Endothelial cell of umbilical vein (primary cell): ENCODE results near the gene PEX10. TPM values are rescaled to one million over a fixed set of nuclear protein-coding genes. Genes with fewer than 3 reads are reported as not detected.

Source experiments
- BruUV-seq: library from RNA; stranded (reverse); fragments of 400-500 nt; replicated peaks from 2 replicates; lab custom pipeline; 2021; lab: Mats Ljungman, UMichigan
- CTCF ChIA-PET: fragments of 300-600, 350-600 bp; sonication (Branson Sonifier 250); formaldehyde crosslinking; loops from one replicate; lab custom pipeline; 2021; ENCODE audit warnings: antibody characterized with exemption, inconsistent platforms; lab: Charles Lee
- POLR2A ChIA-PET: fragments of 300-600, 350-600 bp; sonication (Branson Sonifier 250); formaldehyde crosslinking; loops from one replicate; lab custom pipeline; 2021; ENCODE audit warnings: antibody characterized with exemption, inconsistent platforms; lab: Charles Lee
- DNase-seq: peaks from one replicate; pipeline ENCODE4 v3.0.0-alpha.2; 2011; ENCODE audit warnings: low read depth, low spot score
- FAIRE-seq: peaks from 2 replicates; lab custom pipeline; 2011; peaks lifted over from hg19 to GRCh38; lab: Jason Lieb, UNC
- H2AFZ ChIP-seq: 2 replicates; pipeline ENCODE4 v1.6.0; 2012; ENCODE audit warnings: low read depth, low read length, control low read depth, inconsistent platforms
- H3K27ac ChIP-seq: 2 replicates; pipeline ENCODE4 v1.5.1; 2011; ENCODE audit warnings: low read depth, mild to moderate bottlenecking, control low read depth, low read length, moderate library complexity; ENCODE audit not compliant: insufficient read depth
- H3K27me3 ChIP-seq, 2 experiments: 2 replicates each; pipeline versions ENCODE4 v1.6.0 to v1.6.1; 2011; ENCODE audit warnings: low read length in 2 of 2, mixed read lengths in 1 of 2; ENCODE audit not compliant: control insufficient read depth in 2 of 2, insufficient read depth in 2 of 2
- H3K36me3 ChIP-seq, 2 experiments: 2 replicates in 1 of 2; 3 replicates in 1 of 2; pipeline ENCODE4 v1.5.1; 2011; ENCODE audit warnings: low read length in 2 of 2, mild to moderate bottlenecking in 1 of 2, moderate library complexity in 1 of 2; ENCODE audit not compliant: control insufficient read depth in 2 of 2, insufficient read depth in 2 of 2; ENCODE audit errors: extremely low read depth in 1 of 2
- H3K4me1 ChIP-seq: 3 replicates; pipeline ENCODE4 v1.5.1; 2011; ENCODE audit warnings: mild to moderate bottlenecking, low read length; ENCODE audit not compliant: control insufficient read depth, insufficient read depth; ENCODE audit errors: extremely low read depth
- H3K4me2 ChIP-seq: 2 replicates; pipeline ENCODE4 v1.6.1; 2011; ENCODE audit warnings: low read length, control low read depth, mixed read lengths; ENCODE audit not compliant: insufficient read depth
- H3K4me3 ChIP-seq, 3 experiments: fragments of 200-600 bp in 1 of 3; sonication (generic), shearing (Covaris generic) in 1 of 3; replicated peaks in 1 of 3; 2 replicates each; pipeline ENCODE4 v1.5.1; 2011 to 2016; ENCODE audit warnings: control low read depth in 3 of 3, low read length in 3 of 3, mild to moderate bottlenecking in 2 of 3, inconsistent platforms in 1 of 3, low read depth in 1 of 3, moderate library complexity in 1 of 3; ENCODE audit not compliant: insufficient read depth in 1 of 3
- H3K79me2 ChIP-seq: 2 replicates; pipeline ENCODE4 v1.6.0; 2012; ENCODE audit warnings: low read length, inconsistent platforms; ENCODE audit not compliant: control insufficient read depth, insufficient read depth
- H3K9ac ChIP-seq: replicated peaks from 2 replicates; pipeline ENCODE3; 2011; ENCODE audit warnings: low read length, control low read depth; ENCODE audit not compliant: insufficient read depth; ENCODE audit errors: extremely low read depth
- H3K9me1 ChIP-seq: replicated peaks from 3 replicates; pipeline ENCODE4 v1.6.0; 2011; ENCODE audit warnings: mild to moderate bottlenecking, low read length; ENCODE audit not compliant: control insufficient read depth, insufficient read depth; ENCODE audit errors: extremely low read depth
- H3K9me3 ChIP-seq: replicated peaks from 2 replicates; pipeline ENCODE4 v1.5.1; 2012; ENCODE audit warnings: low read length, inconsistent platforms; ENCODE audit not compliant: control insufficient read depth, insufficient read depth
- H4K20me1 ChIP-seq: replicated peaks from 2 replicates; pipeline ENCODE3; 2011; ENCODE audit warnings: mild to moderate bottlenecking, low read length; ENCODE audit not compliant: control insufficient read depth, insufficient read depth; ENCODE audit errors: extremely low read depth
- MYC ChIP-seq: IDR thresholded peaks from one replicate; pipeline ENCODE4 v1.6.1; 2011; ENCODE audit warnings: mild to moderate bottlenecking, low read depth, low read length
- POLR2A ChIP-seq: IDR thresholded peaks from 2 replicates; pipeline ENCODE4 v1.6.1; 2012; ENCODE audit warnings: low read depth, mild to moderate bottlenecking, control low read depth, low read length
- dilution Hi-C: fragments of 300-500 bp; cut with MboI; formaldehyde crosslinking; loops from one replicate; pipeline ENCODE4 v1.15.0; 2019; ENCODE audit warnings: low sequenced_read_pairs; ENCODE audit not compliant: extremely low pct_ligation_motif_present
- intact Hi-C: fragments of 100-400 bp; cut with micrococcal nuclease; formaldehyde crosslinking; loops from one replicate; pipeline ENCODE4 v1.10.0; 2022
- polyA plus RNA-seq, 4 experiments: library from polyadenylated mRNA; depleted of rRNA in 3 of 4; stranded (reverse) in 3 of 4; unstranded in 1 of 4; fragments of >200 nt; gene quantifications; 2 replicates each; pipeline versions ENCODE4 v1.2.1 to v1.2.3, GENCODE V29; 2011 to 2012; ENCODE audit warnings: missing spikeins in 1 of 4
- total RNA-seq: library from RNA; stranded (reverse); gene quantifications from 2 replicates; pipeline ENCODE4 v1.2.3, GENCODE V29; 2021
- TF ChIP-seq, protein P1 (sequence below), 2 donors: IDR thresholded peaks; 1 replicate in 1 of 2; 2 replicates in 1 of 2; pipeline ENCODE4 v1.5.1; 2011; ENCODE audit warnings: low read length in 2 of 2, mild to moderate bottlenecking in 2 of 2, moderate library complexity in 2 of 2, control low read depth in 1 of 2, inconsistent platforms in 1 of 2, low read depth in 1 of 2; ENCODE audit not compliant: insufficient read depth in 1 of 2; ENCODE audit errors: extremely low read depth in 1 of 2

The PEX10 gene
- total and polyA plus RNA-seq, 2 donors (not counting 3 experiments of a cell fraction or from before 2014, with no cell fraction given), result 25.1 to 26.7 TPM

DNA sequence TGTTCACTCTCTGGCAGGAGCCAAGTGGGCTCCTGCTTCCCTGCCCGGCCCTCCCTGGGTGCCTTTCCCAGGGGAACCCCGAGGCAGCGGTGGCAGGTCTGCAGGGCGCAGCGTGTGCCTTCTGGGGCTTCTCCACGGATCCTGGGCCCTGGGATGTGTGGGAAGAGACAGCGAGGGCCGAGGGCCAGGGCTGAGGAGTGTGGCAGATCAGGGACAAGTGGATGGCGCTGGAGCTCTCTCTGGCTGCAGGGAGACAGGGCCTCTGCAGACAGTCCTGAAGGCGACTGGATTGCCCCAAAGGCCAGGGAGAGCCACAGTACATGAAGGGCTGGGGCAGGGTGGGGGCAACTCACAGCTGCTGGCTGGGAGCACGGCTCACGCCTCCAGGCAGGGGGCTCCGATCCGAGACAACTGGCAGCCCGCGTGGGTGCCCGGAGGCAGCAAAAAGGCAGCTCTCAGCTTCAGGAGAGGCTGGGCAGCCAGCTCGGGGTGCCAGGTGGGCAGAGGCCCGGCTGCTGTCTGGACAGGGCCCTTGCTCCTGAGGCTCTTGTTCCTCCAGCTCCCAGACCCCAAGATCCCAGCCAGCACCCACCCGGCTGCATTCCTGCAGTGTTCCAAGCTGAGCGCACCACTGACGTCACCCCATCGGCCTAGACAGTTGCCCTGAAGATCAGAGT lies 37.0 kb downstream of the PEX10 start:
- H3K79me2 ChIP-seq, result no peaks in the 10 kb centered on the region
- no peaks in the 10 kb centered on the region for H3K9me1 ChIP-seq
- FAIRE-seq, result no peak
- no peak overlapping the region for H3K9ac ChIP-seq
- ChIA-PET POLR2A (interaction anchor here (0.8 kb wide), 1 partner anchor 148 kb away, joined by 3 read pairs; no protein-coding TSS in a partner anchor), CTCF (interaction anchor here (1.0 to 3.2 kb wide), 2 partner anchors 180 to 201 kb away, joined by 3 to 16 read pairs; partner anchors contain the start of gene FAAP20)
- H3K4me1 ChIP-seq, result no peaks in the 10 kb centered on the region
- no peaks in the 10 kb centered on the region for H4K20me1 ChIP-seq
- intact Hi-C loops, result no loop called here
- dilution Hi-C loops, result loop anchor here (10.0 kb wide), 1 partner anchor 181 kb away; the partner anchor contains the start of gene FAAP20
- no TSS peak for BruUV-seq
- no peak overlapping the region for H2AFZ ChIP-seq
- H3K4me3 ChIP-seq, result no peak overlapping the region
- no peak overlapping the region for H3K27ac ChIP-seq
- no peak overlapping the region for H3K4me2 ChIP-seq
- H3K36me3 ChIP-seq, result no peaks in the 10 kb centered on the region
- H3K9me3 ChIP-seq, result no peaks in the 10 kb centered on the region
- TF ChIP-seq POLR2A, result no peak
- TF ChIP-seq MYC, result no peak
- TF ChIP-seq, protein P1, sequence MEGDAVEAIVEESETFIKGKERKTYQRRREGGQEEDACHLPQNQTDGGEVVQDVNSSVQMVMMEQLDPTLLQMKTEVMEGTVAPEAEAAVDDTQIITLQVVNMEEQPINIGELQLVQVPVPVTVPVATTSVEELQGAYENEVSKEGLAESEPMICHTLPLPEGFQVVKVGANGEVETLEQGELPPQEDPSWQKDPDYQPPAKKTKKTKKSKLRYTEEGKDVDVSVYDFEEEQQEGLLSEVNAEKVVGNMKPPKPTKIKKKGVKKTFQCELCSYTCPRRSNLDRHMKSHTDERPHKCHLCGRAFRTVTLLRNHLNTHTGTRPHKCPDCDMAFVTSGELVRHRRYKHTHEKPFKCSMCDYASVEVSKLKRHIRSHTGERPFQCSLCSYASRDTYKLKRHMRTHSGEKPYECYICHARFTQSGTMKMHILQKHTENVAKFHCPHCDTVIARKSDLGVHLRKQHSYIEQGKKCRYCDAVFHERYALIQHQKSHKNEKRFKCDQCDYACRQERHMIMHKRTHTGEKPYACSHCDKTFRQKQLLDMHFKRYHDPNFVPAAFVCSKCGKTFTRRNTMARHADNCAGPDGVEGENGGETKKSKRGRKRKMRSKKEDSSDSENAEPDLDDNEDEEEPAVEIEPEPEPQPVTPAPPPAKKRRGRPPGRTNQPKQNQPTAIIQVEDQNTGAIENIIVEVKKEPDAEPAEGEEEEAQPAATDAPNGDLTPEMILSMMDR (IDR thresholded peaks at IDR 0.05; ENCODE audit: extremely low read depth in 1 of 2, insufficient read depth in 1 of 2, low read depth in 1 of 2, low read length in 2 of 2), result no peak
- no peak for DNase-seq
- H3K27me3 ChIP-seq, result no peaks in the 10 kb centered on the region
